HEK293T (cell line): Measurements from ENCODE around the gene LYL1.

Experiments
- CTCF ChIA-PET: fragments of 350-600 bp; formaldehyde crosslinking; extraction: SDS; loops from one replicate; lab custom pipeline; 2021; ENCODE audit warnings: antibody characterized with exemption, inconsistent platforms; lab: Yijun Ruan, JAX
- POLR2A ChIA-PET: fragments of 350-600 bp; formaldehyde crosslinking; extraction: SDS; loops from one replicate; lab custom pipeline; 2020; ENCODE audit warnings: antibody characterized with exemption, inconsistent platforms; lab: Yijun Ruan, JAX
- DNase-seq: peaks from one replicate; pipeline ENCODE4 v3.0.0; 2012; ENCODE audit warnings: mixed read lengths; ENCODE audit errors: extremely low spot score
- ARNT ChIP-seq: fragments of 450-650 bp; IDR thresholded peaks from 2 replicates; pipeline ENCODE4 v1.6.1; 2017; ENCODE audit warnings: mild to moderate bottlenecking
- BHLHE40 ChIP-seq: fragments of 450-650 bp; IDR thresholded peaks from 2 replicates; pipeline ENCODE4 v1.6.1; 2016; ENCODE audit warnings: mild to moderate bottlenecking, moderate library complexity, borderline replicate concordance
- CTBP1 ChIP-seq: fragments of 450-650 bp; IDR thresholded peaks from 2 replicates; pipeline ENCODE4 v1.6.1; 2016; ENCODE audit warnings: borderline replicate concordance
- ELF4 ChIP-seq: fragments of 450-650 bp; IDR thresholded peaks from 2 replicates; pipeline ENCODE4 v1.6.1; 2017; ENCODE audit warnings: antibody characterized with exemption
- FOXA1 ChIP-seq: fragments of 450-650 bp; IDR thresholded peaks from 2 replicates; pipeline ENCODE4 v1.6.1; 2016; ENCODE audit warnings: mild to moderate bottlenecking
- FOXK2 ChIP-seq: fragments of 450-650 bp; IDR thresholded peaks from 2 replicates; pipeline ENCODE4 v1.6.1; 2016; ENCODE audit warnings: mild to moderate bottlenecking
- FOXM1 ChIP-seq: fragments of 450-650 bp; IDR thresholded peaks from 2 replicates; pipeline ENCODE4 v1.6.1; 2017; ENCODE audit warnings: mild to moderate bottlenecking, borderline replicate concordance
- HDGF ChIP-seq: fragments of 450-650 bp; IDR thresholded peaks from 2 replicates; pipeline ENCODE4 v1.6.1; 2017; ENCODE audit warnings: antibody characterized with exemption, borderline replicate concordance
- L3MBTL2 ChIP-seq: fragments of 450-650 bp; conservative IDR thresholded peaks from 2 replicates; pipeline ENCODE4 v1.6.1; 2016; ENCODE audit warnings: mild to moderate bottlenecking
- LEF1 ChIP-seq: fragments of 450-650 bp; IDR thresholded peaks from 2 replicates; pipeline ENCODE4 v1.6.1; 2017; ENCODE audit warnings: mild to moderate bottlenecking, borderline replicate concordance
- NFRKB ChIP-seq: fragments of 450-650 bp; IDR thresholded peaks from 2 replicates; pipeline ENCODE4 v1.6.1; 2016; ENCODE audit warnings: mild to moderate bottlenecking, moderate library complexity
- SP1 ChIP-seq: fragments of 450-650 bp; IDR thresholded peaks from 2 replicates; pipeline ENCODE4 v1.6.1; 2017
- SUZ12 ChIP-seq: fragments of 450-650 bp; IDR thresholded peaks from 2 replicates; pipeline ENCODE4 v1.6.1; 2016; ENCODE audit warnings: mild to moderate bottlenecking
- TARDBP ChIP-seq: fragments of 450-650 bp; IDR thresholded peaks from 2 replicates; pipeline ENCODE4 v1.6.1; 2016
- ZNF384 ChIP-seq: fragments of 450-650 bp; IDR thresholded peaks from 2 replicates; pipeline ENCODE4 v1.6.1; 2016
- TF ChIP-seq, protein P1 (sequence below): fragments of 450-650 bp; IDR thresholded peaks from 2 replicates; pipeline ENCODE4 v1.6.1; 2016

LYL1 gene

DNA sequence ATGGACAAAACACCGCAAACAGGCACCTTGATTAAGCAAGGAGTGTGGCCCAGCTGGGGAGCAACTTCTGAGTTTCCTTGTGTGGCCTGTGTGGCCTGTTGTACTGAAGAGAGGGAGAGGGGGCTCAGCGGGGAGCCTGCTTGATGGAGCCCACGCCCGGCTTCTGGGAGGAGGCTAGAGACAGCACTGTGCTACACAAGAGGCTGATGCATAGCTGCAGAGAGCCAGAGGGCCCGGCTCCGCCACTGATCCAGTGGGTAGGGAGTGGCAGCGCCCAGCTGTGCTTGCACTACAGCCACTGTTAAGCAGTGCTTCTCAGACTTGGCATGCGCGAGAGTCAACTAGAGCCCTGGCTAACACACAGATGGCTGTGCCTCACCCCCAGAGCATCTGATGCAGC lies 19.0 kb downstream of the LYL1 start:
- DNase-seq, result no peak
- TF ChIP-seq ZNF384 (no peak), FOXM1 (no peak), CTBP1 (no peak), NFRKB (no peak), FOXA1 (no peak), ELF4 (no peak), SUZ12 (no peak), L3MBTL2 (no peak), LEF1 (no peak), TARDBP (no peak), BHLHE40 (no peak), FOXK2 (no peak), HDGF (no peak), SP1 (no peak), ARNT (no peak)
- TF ChIP-seq, protein P1, sequence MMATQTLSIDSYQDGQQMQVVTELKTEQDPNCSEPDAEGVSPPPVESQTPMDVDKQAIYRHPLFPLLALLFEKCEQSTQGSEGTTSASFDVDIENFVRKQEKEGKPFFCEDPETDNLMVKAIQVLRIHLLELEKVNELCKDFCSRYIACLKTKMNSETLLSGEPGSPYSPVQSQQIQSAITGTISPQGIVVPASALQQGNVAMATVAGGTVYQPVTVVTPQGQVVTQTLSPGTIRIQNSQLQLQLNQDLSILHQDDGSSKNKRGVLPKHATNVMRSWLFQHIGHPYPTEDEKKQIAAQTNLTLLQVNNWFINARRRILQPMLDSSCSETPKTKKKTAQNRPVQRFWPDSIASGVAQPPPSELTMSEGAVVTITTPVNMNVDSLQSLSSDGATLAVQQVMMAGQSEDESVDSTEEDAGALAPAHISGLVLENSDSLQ, result no peak
- POLR2A ChIA-PET, result interaction anchor here (1.3 kb wide), 1 partner anchor 11 kb away, joined by 3 read pairs; no protein-coding TSS in a partner anchor
- CTCF ChIA-PET, result interaction anchor here (1.1 to 2.1 kb wide), 3 partner anchors 11 to 106 kb away, joined by 5 to 6 read pairs (median 6); no protein-coding TSS in a partner anchor

GRCh38 chr19:13083008-13083404 lies 19.7 kb downstream of the LYL1 start:
- no peak for DNase-seq
- no peak for TF ChIP-seq HDGF
- no peak for TF ChIP-seq TARDBP
- no peak for TF ChIP-seq CTBP1
- no peak for TF ChIP-seq ZNF384
- no peak for TF ChIP-seq BHLHE40
- no peak for TF ChIP-seq FOXA1
- TF ChIP-seq, protein P1, result no peak
- no peak for TF ChIP-seq SP1
- TF ChIP-seq NFRKB, result no peak
- no peak for TF ChIP-seq SUZ12
- no peak for TF ChIP-seq FOXM1
- no peak for TF ChIP-seq ELF4
- POLR2A ChIA-PET, result interaction anchor here (1.3 kb wide), 1 partner anchor 11 kb away, joined by 3 read pairs; no protein-coding TSS in a partner anchor
- CTCF ChIA-PET, result interaction anchor here (1.1 to 2.1 kb wide), 4 partner anchors 11 to 118 kb away, joined by 3 to 6 read pairs (median 6); no protein-coding TSS in a partner anchor

GRCh38 chr19:13082192-13083007 lies 20.3 kb downstream of the LYL1 start:
- peak; percentile 52 for DNase-seq
- TF ChIP-seq L3MBTL2 (no peak), HDGF (no peak), ARNT (0 out of 2 replicates have a peak, but pooled peaks have one; percentile 7)
- CTCF ChIA-PET, result interaction anchor here (1.1 to 2.1 kb wide), 4 partner anchors 12 to 117 kb away, joined by 3 to 6 read pairs (median 6); no protein-coding TSS in a partner anchor
- POLR2A ChIA-PET, result interaction anchor here (1.3 kb wide), 1 partner anchor 12 kb away, joined by 3 read pairs; no protein-coding TSS in a partner anchor

DNA sequence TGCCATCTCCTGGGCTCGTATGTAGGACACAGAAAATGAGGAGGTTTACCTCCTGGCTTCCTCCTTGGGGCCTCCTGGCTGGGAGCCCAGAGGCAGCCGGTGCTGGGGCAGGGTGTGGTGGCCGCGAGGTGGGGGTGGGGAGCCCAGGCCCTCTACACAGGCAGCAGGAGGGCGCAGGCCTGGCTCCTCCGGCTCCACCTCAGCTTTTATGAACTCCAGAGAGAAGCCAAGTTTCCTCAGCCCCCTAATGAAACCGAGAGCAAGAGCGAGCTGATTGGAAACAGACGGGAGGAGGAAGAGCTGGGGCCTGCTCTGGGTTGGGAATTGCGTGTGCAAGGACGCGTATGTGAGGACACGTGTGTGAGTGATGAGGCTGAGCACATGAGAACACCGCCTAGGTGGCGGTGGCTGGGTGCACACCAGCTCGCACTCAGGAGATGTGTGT lies 23.1 kb downstream of the LYL1 start:
- no peak for DNase-seq
- ChIA-PET CTCF (interaction anchor here (0.7 to 1.1 kb wide), 2 partner anchors 15 to 96 kb away, joined by 3 to 4 read pairs; no protein-coding TSS in a partner anchor), POLR2A (interaction anchor here (1.1 kb wide), 1 partner anchor 18 kb away, joined by 3 read pairs; no protein-coding TSS in a partner anchor)
- no peak for TF ChIP-seq CTBP1
- no peak for TF ChIP-seq ZNF384
- no peak for TF ChIP-seq BHLHE40
- no peak for TF ChIP-seq NFRKB
- TF ChIP-seq, protein P1, result no peak
- no peak for TF ChIP-seq HDGF
- TF ChIP-seq FOXM1, result no peak
- TF ChIP-seq LEF1, result no peak
- TF ChIP-seq FOXK2, result no peak
- TF ChIP-seq L3MBTL2, result no peak
- TF ChIP-seq SUZ12, result no peak
- no peak for TF ChIP-seq TARDBP
- TF ChIP-seq ELF4, result no peak
- no peak for TF ChIP-seq ARNT
- no peak for TF ChIP-seq SP1
- no peak for TF ChIP-seq FOXA1

DNA sequence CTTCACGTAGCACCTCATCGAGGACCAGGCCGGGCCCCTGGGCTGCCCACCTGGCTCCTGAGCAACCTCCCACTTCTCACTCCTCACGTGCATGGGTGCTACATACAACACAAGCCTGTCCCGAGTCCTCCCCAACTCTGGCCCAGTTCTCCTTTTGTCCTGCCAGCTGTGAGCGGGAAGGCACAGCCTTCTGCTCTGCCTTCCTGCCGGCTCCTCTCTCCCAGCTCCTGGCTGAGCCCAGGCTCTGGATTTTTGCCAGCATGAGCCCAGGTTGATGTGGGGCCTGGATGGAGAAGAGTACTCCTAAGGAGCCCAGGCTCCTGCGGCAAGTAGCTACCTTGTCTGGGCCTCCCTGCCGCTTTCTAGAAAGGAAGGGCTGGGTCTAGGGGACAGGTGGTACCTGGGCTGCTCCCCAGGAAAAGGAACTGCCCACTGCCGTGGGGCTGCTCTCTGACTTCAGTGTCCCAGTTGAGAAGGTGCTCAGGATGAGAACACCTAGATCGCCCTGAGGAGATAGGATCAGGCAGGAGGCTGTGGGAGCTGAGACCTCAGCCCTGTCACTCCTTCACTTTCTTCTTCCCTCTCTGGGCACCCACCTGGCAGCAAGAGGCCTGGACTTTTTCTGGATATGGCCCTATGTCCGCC lies 23.6 kb downstream of the LYL1 start:
- POLR2A ChIA-PET, result interaction anchor here (1.1 kb wide), 1 partner anchor 18 kb away, joined by 3 read pairs; no protein-coding TSS in a partner anchor

More for the DNA sequence above, 23.6 kb downstream of the LYL1 start:
- TF ChIP-seq L3MBTL2, result no peak
- no peak for TF ChIP-seq LEF1
- no peak for TF ChIP-seq ZNF384
- TF ChIP-seq HDGF, result no peak
- TF ChIP-seq BHLHE40, result no peak
- no peak for DNase-seq
- CTCF ChIA-PET, result interaction anchor here (0.7 to 1.3 kb wide), 5 partner anchors 11 to 101 kb away, joined by 3 to 4 read pairs (median 3); no protein-coding TSS in a partner anchor
